HG02884 (cell line): ENCODE data around the gene PLS3.

ENCODE experiments used
- ATAC-seq: cut with Tn5 transposase; IDR thresholded peaks from one replicate; pipeline ENCODE4 v1.9.1; 2021; ENCODE audit warnings: mild to moderate bottlenecking, moderate library complexity; ENCODE audit not compliant: unreplicated experiment

PLS3 gene

GRCh38 chrX:115687595-115687994 lies 126.6 kb downstream of the PLS3 start:
- no peak for ATAC-seq

DNA sequence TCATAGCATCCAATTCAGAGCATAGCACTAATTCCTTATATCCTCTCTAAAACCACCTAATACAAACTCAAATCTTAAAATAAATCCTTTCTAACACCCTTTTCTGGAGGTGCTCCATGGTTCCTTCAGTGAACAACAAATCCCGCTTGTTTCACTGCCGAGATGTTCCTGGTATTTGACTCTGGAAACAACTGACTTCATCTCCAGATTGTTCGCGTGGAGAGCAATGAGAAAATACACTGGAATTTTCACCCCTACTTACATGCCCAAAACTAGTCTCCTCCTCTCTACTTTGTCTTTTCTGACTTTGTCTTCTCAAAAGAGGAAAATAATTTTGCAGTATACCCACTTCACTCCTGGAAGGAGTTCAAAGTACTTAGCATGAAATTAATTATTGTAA lies 129.0 kb downstream of the PLS3 start:
- ATAC-seq, result no peak

DNA sequence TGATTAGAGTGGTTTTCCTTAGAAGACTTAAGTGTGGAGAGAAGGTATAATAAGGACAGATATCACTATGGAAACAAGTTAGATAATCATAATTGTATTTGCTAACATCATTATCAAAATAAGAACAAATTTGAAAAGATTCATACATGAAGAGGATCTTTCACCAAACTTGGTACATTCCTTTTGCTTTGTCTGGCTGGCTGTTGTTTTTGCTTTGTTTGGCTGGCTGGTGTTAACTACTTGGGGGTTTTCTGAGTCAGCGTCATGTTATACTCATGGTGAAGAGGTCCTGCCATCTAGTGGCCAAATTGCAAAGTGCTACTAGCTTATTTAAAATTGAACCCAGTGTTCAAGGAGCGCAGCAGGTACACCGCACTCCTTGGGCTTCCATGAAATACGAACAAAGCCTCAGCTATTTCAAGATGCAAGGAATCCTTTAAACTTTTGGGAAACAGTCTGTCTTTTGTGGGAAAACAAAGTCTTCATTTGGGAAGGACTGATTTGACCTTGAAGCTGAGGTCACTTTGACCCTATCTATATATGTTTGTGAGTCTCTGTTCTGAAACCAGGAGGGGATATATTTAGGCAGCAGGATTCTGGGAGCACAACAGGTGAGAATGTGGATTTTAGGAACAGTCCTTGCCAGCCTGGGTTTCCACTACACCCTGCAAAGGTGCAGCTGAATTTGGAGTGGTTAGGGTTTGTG lies 129.7 kb downstream of the PLS3 start:
- ATAC-seq, result peak; percentile 84

- no peak for ATAC-seq
Measured at GRCh38 chrX:115693476-115693875, 132.5 kb downstream of the PLS3 start.

DNA sequence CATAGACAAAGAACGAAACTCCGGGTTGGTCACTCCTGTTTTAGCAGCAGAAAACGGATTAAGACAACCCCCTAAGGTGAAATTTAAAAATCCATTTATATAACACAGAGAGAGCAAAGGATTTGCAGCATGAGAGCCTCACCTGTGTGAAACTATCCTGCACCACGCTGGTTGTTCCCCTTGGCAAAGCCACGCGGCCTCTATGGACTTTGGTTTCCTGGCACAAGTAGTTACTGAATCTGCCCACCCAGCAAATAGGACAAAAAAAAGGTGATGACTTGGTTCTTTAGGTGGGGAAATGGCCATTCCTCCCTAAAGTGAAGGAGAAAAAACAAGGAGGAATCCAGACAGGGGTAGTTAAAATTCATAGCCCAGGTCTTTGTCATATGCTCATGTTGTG lies 133.1 kb downstream of the PLS3 start:
- no peak for ATAC-seq

GRCh38 chrX:115696039-115696438 lies 135.1 kb downstream of the PLS3 start:
- ATAC-seq, result no peak

- ATAC-seq, result no peak
Measured at GRCh38 chrX:115696939-115697338, 136.0 kb downstream of the PLS3 start.

DNA sequence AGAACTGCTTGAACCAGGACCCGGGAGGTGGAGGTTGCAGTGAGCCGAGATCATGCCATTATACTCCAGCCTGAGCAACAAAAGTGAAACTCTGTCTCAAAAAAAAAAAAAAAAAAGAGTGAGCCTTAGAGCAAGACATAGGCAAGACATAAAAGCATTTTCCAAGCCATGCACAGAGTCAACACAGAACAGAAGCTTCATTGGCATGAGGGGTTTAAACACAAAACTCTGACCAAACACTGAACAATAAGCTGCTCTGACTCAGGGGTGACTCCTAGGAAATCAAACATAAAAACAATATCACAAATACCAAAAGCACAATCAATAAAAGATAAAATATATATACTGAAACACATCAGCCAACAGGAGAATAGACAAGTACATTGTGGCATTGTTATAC lies 136.8 kb downstream of the PLS3 start:
- ATAC-seq, result no peak
